Lung (tissue), 12 donors: ENCODE results near the gene GIT2. TPM values are rescaled to one million over a fixed set of nuclear protein-coding genes. Genes with fewer than 3 reads are reported as not detected.
"Not testable (repeated sequence)": the region's sequence is repeated elsewhere in the genome, so short reads cannot be mapped to it uniquely, and the experiment has no call there.

ENCODE experiments used
- ATAC-seq: fragments of 200-7000 bp; cut with Tn5 transposase; one replicate; pipeline ENCODE4 v1.9.1; 2020; ENCODE audit warnings: moderate number of reproducible peaks; ENCODE audit not compliant: insufficient read depth, low FRiP score
- DNase-seq, 3 donors: peaks; one replicate each; pipeline ENCODE4 v3.0.0-alpha.2; 2013 to 2017
- H3K27ac ChIP-seq, 2 donors: one replicate each; pipeline ENCODE4 v1.5.1; 2013; ENCODE audit warnings: mild to moderate bottlenecking in 2 of 2, moderate library complexity in 2 of 2, control low read depth in 1 of 2, inconsistent platforms in 1 of 2, low read depth in 1 of 2, low read length in 1 of 2
- H3K27me3 ChIP-seq, 3 donors: one replicate each; pipeline ENCODE4 v1.5.1; 2013; ENCODE audit warnings: low read length in 2 of 3; ENCODE audit not compliant: control insufficient read depth in 3 of 3, insufficient read depth in 3 of 3
- H3K36me3 ChIP-seq, 4 donors: one replicate each; pipeline ENCODE4 v1.5.1; 2013; ENCODE audit warnings: low read length in 4 of 4, mild to moderate bottlenecking in 1 of 4, moderate library complexity in 1 of 4; ENCODE audit not compliant: control insufficient read depth in 4 of 4, insufficient read depth in 4 of 4
- H3K4me1 ChIP-seq, 5 donors: one replicate each; pipeline ENCODE4 v1.5.1; 2013; ENCODE audit warnings: low read length in 5 of 5, mild to moderate bottlenecking in 2 of 5, moderate library complexity in 1 of 5; ENCODE audit not compliant: control insufficient read depth in 5 of 5, insufficient read depth in 5 of 5
- H3K4me3 ChIP-seq: one replicate; pipeline ENCODE4 v1.5.1; 2013; ENCODE audit warnings: mild to moderate bottlenecking, control low read depth, moderate library complexity
- H3K9ac ChIP-seq, 2 donors: one replicate each; pipeline ENCODE4 v1.5.1; 2013; ENCODE audit warnings: low read length in 2 of 2, control low read depth in 1 of 2; ENCODE audit not compliant: insufficient read depth in 1 of 2
- H3K9me3 ChIP-seq, 4 donors: one replicate each; pipeline ENCODE4 v1.5.1; 2013; ENCODE audit warnings: low read length in 3 of 4, mild to moderate bottlenecking in 1 of 4, moderate library complexity in 1 of 4; ENCODE audit not compliant: control insufficient read depth in 4 of 4, insufficient read depth in 3 of 4
- WGBS, 2 donors: extraction: QIAGEN DNeasy Blood & Tissue Kit; methylation state at CpG; one replicate each; pipeline ENCODE4 v1.1.7; 2013; 5-methylcytosine and 5-hydroxymethylcytosine counted together
- polyA plus RNA-seq, 2 donors: library from polyadenylated mRNA; stranded (reverse); fragments of 200-250 nt; gene quantifications; one replicate each; pipeline ENCODE4 v1.2.1, GENCODE V29; 2013
- total RNA-seq, 2 donors: library from RNA; depleted of rRNA in 1 of 2; stranded (reverse); fragments of >200 nt in 1 of 2; gene quantifications; one replicate each; pipeline ENCODE4 v1.2.1, GENCODE V29; 2014 to 2021
- TF ChIP-seq, protein P1 (sequence below): IDR thresholded peaks from 2 replicates; pipeline ENCODE4 v1.5.1; 2012; ENCODE audit warnings: mild to moderate bottlenecking; ENCODE audit errors: control extremely low read depth, extremely low read depth
- donor health status: control.
- donor health status: control.
- donor health status: Bipolar disorder and iron deficiency.
- donor health status: healthy.
- donor health status: DM: yes; HTN: yes; CAD: no.

GIT2 gene
- total and polyA plus RNA-seq, 4 donors, result 13.5 to 75.8 (median 40.1) TPM

DNA sequence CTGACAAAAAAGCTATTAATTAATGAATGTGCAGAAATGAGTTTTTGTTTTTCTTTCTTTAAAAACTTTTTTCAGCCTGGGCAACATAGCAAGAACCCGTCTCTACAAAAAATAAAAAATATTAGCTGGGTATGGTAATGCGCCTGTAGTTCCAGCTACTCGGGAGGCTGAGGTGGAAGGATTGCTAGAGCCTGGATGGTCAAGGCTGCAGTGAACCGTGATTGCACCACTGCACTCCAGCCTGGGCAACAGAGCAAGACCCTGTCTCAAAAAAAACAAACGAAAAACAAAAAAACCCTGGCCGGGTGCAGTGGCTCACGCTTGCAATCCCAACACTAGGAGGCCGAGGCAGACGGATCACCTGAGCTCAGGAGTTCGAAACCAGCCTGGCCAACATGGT lies 7.9 kb downstream of the GIT2 start:
- H3K27me3 ChIP-seq, result no peaks in the 10 kb centered on the region
- TF ChIP-seq, protein P1, sequence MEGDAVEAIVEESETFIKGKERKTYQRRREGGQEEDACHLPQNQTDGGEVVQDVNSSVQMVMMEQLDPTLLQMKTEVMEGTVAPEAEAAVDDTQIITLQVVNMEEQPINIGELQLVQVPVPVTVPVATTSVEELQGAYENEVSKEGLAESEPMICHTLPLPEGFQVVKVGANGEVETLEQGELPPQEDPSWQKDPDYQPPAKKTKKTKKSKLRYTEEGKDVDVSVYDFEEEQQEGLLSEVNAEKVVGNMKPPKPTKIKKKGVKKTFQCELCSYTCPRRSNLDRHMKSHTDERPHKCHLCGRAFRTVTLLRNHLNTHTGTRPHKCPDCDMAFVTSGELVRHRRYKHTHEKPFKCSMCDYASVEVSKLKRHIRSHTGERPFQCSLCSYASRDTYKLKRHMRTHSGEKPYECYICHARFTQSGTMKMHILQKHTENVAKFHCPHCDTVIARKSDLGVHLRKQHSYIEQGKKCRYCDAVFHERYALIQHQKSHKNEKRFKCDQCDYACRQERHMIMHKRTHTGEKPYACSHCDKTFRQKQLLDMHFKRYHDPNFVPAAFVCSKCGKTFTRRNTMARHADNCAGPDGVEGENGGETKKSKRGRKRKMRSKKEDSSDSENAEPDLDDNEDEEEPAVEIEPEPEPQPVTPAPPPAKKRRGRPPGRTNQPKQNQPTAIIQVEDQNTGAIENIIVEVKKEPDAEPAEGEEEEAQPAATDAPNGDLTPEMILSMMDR, result no peak
- ATAC-seq (no peak), DNase-seq (no peak)
- no peak overlapping the region for H3K9ac ChIP-seq
- peaks cover 0 to 3% (median 0%) of the 10 kb centered on the region in 5 donors for H3K4me1 ChIP-seq
- no peak overlapping the region for H3K27ac ChIP-seq
- peaks cover 6 to 30% (median 22%) of the 10 kb centered on the region in 4 donors for H3K36me3 ChIP-seq
- H3K4me3 ChIP-seq, result no peak overlapping the region
- no peaks in the 10 kb centered on the region for H3K9me3 ChIP-seq
- WGBS, 2 donors, result 92 to 94% methylated on average over 10 of the region's 10 CpGs

DNA sequence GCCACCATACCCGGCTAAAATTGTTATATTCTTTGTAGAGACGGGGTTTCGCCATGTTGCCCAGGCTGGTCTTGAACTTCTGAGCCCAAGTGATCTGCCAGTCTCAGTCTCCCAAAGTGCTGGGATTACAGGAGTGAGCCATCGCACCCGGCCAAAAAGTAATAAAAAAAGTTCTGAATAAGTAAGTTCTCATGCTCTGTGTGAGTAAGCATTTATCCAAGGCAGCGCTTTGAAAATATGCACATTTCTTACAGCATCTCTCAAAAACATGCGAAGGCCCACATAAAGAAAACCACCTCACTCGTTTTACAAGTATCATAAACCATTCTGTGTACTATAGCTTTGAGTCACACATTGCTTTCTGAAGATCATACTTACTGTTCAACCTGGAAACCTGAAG lies 8.6 kb downstream of the GIT2 start:
- no peaks in the 10 kb centered on the region for H3K9me3 ChIP-seq
- ATAC-seq, result no peak
- H3K27ac ChIP-seq, result no peak overlapping the region
- 93 to 94% methylated on average over 8 of the region's 8 CpGs for WGBS, 2 donors
- H3K9ac ChIP-seq, result no peak overlapping the region
- peaks cover 11 to 36% (median 27%) of the 10 kb centered on the region in 4 donors for H3K36me3 ChIP-seq
- H3K4me1 ChIP-seq, result peaks cover 0 to 3% (median 0%) of the 10 kb centered on the region in 5 donors
- TF ChIP-seq, protein P1, result no peak
- no peak overlapping the region for H3K4me3 ChIP-seq
- no peaks in the 10 kb centered on the region for H3K27me3 ChIP-seq
- DNase-seq, result no peak

DNA sequence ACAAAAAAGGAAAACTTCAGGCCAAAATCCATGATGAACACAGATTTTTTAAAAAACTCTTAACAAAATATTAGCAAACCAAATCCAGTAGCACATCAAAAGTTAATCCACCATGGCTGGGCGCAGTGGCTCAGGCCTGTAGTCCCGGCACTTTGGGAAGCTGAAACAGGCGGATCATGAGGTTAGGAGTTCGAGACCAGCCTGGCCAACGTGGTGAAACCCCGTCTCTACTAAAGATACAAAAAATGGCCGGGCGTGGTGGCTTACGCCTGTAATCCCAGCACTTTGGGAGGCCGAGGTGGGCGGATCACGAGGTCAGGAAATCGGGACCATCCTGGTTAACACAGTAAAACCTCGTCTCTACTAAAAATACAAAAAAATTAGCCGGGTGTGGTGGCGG lies 9.9 kb downstream of the GIT2 start:
- not testable (repeated sequence) for DNase-seq, ATAC-seq

DNA sequence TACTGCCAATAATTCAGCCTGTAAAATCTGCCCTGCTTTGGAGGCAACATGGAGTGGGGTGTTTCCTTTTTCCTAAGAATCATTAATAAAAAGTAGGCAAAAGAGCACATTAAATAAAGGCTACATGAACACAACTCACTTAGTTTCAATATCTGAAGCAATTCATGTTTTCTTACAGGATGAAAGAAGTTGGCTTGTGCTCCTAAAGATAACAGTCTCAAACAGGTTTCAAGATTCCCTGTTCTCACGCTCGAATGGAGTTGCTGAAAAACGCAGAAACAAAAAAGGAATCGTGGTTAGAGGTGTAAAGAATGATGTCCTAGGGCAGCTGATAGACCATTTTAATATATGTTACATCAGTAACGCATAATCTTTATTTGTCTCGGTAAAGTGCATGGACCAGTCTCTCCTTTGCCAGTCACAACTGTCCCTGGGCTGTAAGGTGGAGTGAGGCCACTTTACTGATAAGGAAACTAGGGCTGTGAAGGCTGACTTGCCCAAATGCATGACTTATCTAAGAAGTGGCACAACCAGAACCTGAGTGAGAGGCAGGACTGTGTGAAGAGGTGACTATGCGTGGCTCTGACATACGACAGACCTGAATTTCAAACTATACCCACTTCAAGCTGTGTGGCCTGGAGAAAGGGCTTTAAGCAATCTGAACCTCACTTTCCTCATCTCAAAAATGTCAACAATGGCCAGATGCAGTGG lies 12.6 kb downstream of the GIT2 start:
- peak; percentile 15 to 59 (median 26) for DNase-seq
- H3K27ac ChIP-seq, result peak overlapping the region in 1 of 2 donors; percentile 49

More for the DNA sequence above, 9.9 kb downstream of the GIT2 start:
- not testable (repeated sequence) for H3K27ac ChIP-seq, H3K27me3 ChIP-seq, H3K9me3 ChIP-seq, H3K9ac ChIP-seq, H3K4me1 ChIP-seq, H3K4me3 ChIP-seq
- H3K36me3 ChIP-seq, result peaks cover 13 to 39% (median 29%) of the 10 kb centered on the region in 4 donors
- 97 to 98% methylated on average over 16 of the region's 16 CpGs for WGBS, 2 donors

More for the DNA sequence above, 12.6 kb downstream of the GIT2 start:
- Histone ChIP-seq H3K4me3 (no peak overlapping the region), H3K27me3 (no peaks in the 10 kb centered on the region), H3K4me1 (no peaks in the 10 kb centered on the region), H3K9ac (no peak overlapping the region), H3K9me3 (peaks cover 0 to 4% (median 0%) of the 10 kb centered on the region in 4 donors), H3K36me3 (peaks cover 31 to 44% (median 37%) of the 10 kb centered on the region in 4 donors)
- TF ChIP-seq, protein P1, result no peak
- ATAC-seq, result no peak
- 80 to 91% methylated on average over 8 of the region's 8 CpGs for WGBS, 2 donors
